ENCODE results near the gene ATAD3A.

GRCh38 chr1:1552263-1552639 lies 40.3 kb downstream of the ATAD3A start:
- TF ChIP-seq CTCF (IDR thresholded peaks at IDR 0.05) (no peak), EP300 (IDR thresholded peaks at IDR 0.05) (no peak), POLR2A (IDR thresholded peaks at IDR 0.05) (no peak)

Measured in ovary (tissue), 3 donors.